ENCODE data around the gene SEMA3F.

SEMA3F gene

DNA sequence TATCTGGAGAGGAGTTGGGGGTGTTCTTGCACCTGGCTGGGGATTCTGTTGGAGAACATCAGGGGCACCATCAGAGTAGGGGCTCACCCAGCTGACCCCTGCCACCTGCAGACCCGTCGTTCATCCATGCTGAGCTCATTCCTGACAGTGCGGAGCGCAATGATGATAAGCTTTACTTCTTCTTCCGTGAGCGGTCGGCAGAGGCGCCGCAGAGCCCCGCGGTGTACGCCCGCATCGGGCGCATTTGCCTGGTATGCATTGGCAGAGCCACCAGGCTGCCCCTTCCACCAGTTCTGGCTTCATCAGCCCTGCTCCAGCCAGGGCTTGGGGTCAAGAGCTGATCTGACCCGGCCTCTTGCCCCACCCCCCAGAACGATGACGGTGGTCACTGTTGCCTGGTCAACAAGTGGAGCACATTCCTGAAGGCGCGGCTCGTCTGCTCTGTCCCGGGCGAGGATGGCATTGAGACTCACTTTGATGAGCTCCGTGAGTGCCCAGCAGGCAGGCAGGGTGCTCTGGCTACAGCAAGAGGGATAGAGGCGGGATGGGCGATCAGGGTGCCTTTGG, 27.5 kb downstream of the SEMA3F start:
- Histone ChIP-seq H3K9me3 (ENCODE audit: control extremely low read depth in 1 of 5, control insufficient read depth in 4 of 5, insufficient read depth in 2 of 5, low read depth in 1 of 5, low read length in 4 of 5) (no peaks in the 10 kb centered on the region), H3K4me1 (ENCODE audit: control extremely low read depth in 1 of 4, control insufficient read depth in 4 of 4, insufficient read depth in 4 of 4, low read length in 3 of 4) (no peaks in the 10 kb centered on the region), H3K27me3 (replicated peaks in 2 of 5; ENCODE audit: control insufficient read depth in 4 of 5, insufficient read depth in 5 of 5, low read length in 4 of 5) (peaks cover 0 to 2% (median 0%) of the 10 kb centered on the region in 5 experiments), H3K27ac (ENCODE audit: insufficient read depth in 1 of 2, low read depth in 1 of 2, low read length in 2 of 2, poor library complexity in 1 of 2, severe bottlenecking in 2 of 2) (no peak overlapping the region), H3K4me3 (ENCODE audit: control insufficient read depth in 1 of 7, extremely low read depth in 1 of 7, insufficient read depth in 4 of 7, low read depth in 2 of 7, low read length in 6 of 7) (no peak overlapping the region), H3K36me3 (ENCODE audit: control insufficient read depth in 4 of 4, insufficient read depth in 4 of 4, low read length in 3 of 4) (no peaks in the 10 kb centered on the region)
- ChIA-PET CTCF (interaction anchor here (0.5 to 14.7 kb wide), 7 partner anchors 9 to 1251 kb away, joined by 3 to 194 read pairs (median 4); partner anchors contain the start of gene GNAT1), POLR2A (no interaction called here)
- DNase-seq: no peak
- 99% methylated on average over 26 of the region's 26 CpGs for WGBS (ENCODE audit: insufficient coverage)

- ChIA-PET POLR2A (no interaction called here), CTCF (interaction anchor here (0.8 to 14.7 kb wide), 7 partner anchors 8 to 61 kb away, joined by 3 to 194 read pairs (median 3); no protein-coding TSS in a partner anchor)
- WGBS (ENCODE audit: insufficient coverage): 90% methylated on average over 6 of the region's 6 CpGs
- no peaks in the 10 kb centered on the region for H3K36me3 ChIP-seq (ENCODE audit: control insufficient read depth in 4 of 4, insufficient read depth in 4 of 4, low read length in 3 of 4)
- no peak overlapping the region for H3K4me3 ChIP-seq (ENCODE audit: control insufficient read depth in 1 of 7, extremely low read depth in 1 of 7, insufficient read depth in 4 of 7, low read depth in 2 of 7, low read length in 6 of 7)
- no peak overlapping the region for H3K27ac ChIP-seq (ENCODE audit: insufficient read depth in 1 of 2, low read depth in 1 of 2, low read length in 2 of 2, poor library complexity in 1 of 2, severe bottlenecking in 2 of 2)
- no peaks in the 10 kb centered on the region for H3K9me3 ChIP-seq (ENCODE audit: control extremely low read depth in 1 of 5, control insufficient read depth in 4 of 5, insufficient read depth in 2 of 5, low read depth in 1 of 5, low read length in 4 of 5)
- no peak for DNase-seq
- H3K4me1 ChIP-seq (ENCODE audit: control extremely low read depth in 1 of 4, control insufficient read depth in 4 of 4, insufficient read depth in 4 of 4, low read length in 3 of 4): no peaks in the 10 kb centered on the region
- H3K27me3 ChIP-seq (replicated peaks in 2 of 5; ENCODE audit: control insufficient read depth in 4 of 5, insufficient read depth in 5 of 5, low read length in 4 of 5): peaks cover 0 to 2% (median 0%) of the 10 kb centered on the region in 5 experiments
These were observed 28.6 kb downstream of the SEMA3F start for GRCh38 chr3:50183755-50184154.

DNA sequence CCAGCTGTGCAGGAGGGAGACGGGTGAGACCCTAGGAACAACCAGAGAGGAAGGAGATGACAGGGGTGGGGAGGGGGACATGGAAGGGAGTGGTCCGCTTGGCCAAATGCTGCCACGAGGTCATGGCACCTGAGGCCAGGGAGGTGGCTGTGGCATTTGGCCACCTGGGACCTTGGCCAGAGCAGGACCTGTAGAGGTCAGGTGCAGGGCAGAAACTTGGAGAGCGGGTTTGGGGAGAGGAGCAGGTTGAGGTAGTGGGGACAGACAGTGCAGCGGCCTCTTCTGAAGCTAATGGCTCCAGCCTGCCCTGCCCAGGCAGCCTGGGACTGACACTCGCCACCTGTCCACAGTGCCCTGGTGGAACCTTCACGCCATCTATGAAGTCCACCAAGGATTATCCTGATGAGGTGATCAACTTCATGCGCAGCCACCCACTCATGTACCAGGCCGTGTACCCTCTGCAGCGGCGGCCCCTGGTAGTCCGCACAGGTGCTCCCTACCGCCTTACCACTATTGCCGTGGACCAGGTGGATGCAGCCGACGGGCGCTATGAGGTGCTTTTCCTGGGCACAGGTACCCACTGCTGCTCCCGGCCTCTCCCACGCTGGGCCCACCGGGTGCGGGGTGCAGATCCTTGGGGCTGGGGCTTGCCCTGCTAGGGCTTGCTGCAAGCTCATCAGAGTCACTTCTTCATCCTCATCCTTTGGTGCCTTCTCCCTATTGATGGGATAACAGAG, 29.3 kb downstream of the SEMA3F start:
- WGBS (ENCODE audit: insufficient coverage): 94% methylated on average over 13 of the region's 21 CpGs
- H3K27ac ChIP-seq (ENCODE audit: insufficient read depth in 1 of 2, low read depth in 1 of 2, low read length in 2 of 2, poor library complexity in 1 of 2, severe bottlenecking in 2 of 2): no peak overlapping the region

DNA sequence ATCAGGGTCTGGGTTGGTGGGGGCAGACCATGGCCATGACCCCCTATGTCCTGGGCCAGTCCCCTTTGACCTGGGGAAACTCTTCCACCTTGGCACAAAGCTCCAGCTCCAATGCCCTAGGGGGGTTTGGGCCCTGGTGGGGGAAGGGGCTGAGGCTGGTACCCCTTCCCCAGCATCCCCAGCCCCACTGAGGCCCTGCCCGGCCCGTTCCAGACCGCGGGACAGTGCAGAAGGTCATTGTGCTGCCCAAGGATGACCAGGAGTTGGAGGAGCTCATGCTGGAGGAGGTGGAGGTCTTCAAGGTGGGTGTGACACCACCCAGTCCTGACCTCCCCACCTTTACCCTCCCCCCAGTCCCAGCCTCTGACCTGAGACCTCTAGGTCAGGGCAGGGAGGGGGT, 30.1 kb downstream of the SEMA3F start:
- POLR2A ChIA-PET: no interaction called here
- Histone ChIP-seq H3K4me3 (ENCODE audit: control insufficient read depth in 1 of 7, extremely low read depth in 1 of 7, insufficient read depth in 4 of 7, low read depth in 2 of 7, low read length in 6 of 7) (no peak overlapping the region), H3K27ac (ENCODE audit: insufficient read depth in 1 of 2, low read depth in 1 of 2, low read length in 2 of 2, poor library complexity in 1 of 2, severe bottlenecking in 2 of 2) (no peak overlapping the region), H3K9me3 (ENCODE audit: control extremely low read depth in 1 of 5, control insufficient read depth in 4 of 5, insufficient read depth in 2 of 5, low read depth in 1 of 5, low read length in 4 of 5) (no peaks in the 10 kb centered on the region), H3K4me1 (ENCODE audit: control extremely low read depth in 1 of 4, control insufficient read depth in 4 of 4, insufficient read depth in 4 of 4, low read length in 3 of 4) (peaks cover 0 to 2% (median 0%) of the 10 kb centered on the region in 4 experiments), H3K36me3 (ENCODE audit: control insufficient read depth in 4 of 4, insufficient read depth in 4 of 4, low read length in 3 of 4) (no peaks in the 10 kb centered on the region), H3K27me3 (replicated peaks in 2 of 5; ENCODE audit: control insufficient read depth in 4 of 5, insufficient read depth in 5 of 5, low read length in 4 of 5) (no peaks in the 10 kb centered on the region)
- CTCF ChIA-PET: interaction anchor here (1.0 to 14.7 kb wide), 4 partner anchors 21 to 62 kb away, joined by 3 to 238 read pairs (median 99); partner anchors contain the start of gene GNAI2
- DNase-seq: no peak
- no CpG with 5 or more reads among the region's 4 CpGs for WGBS (ENCODE audit: insufficient coverage)

More for the DNA sequence above, 29.3 kb downstream of the SEMA3F start:
- H3K27me3 ChIP-seq (replicated peaks in 2 of 5; ENCODE audit: control insufficient read depth in 4 of 5, insufficient read depth in 5 of 5, low read length in 4 of 5): peaks cover 0 to 2% (median 0%) of the 10 kb centered on the region in 5 experiments
- ChIA-PET CTCF (interaction anchor here (0.8 to 14.7 kb wide), 7 partner anchors 8 to 61 kb away, joined by 3 to 194 read pairs (median 3); no protein-coding TSS in a partner anchor), POLR2A (no interaction called here)
- no peak for DNase-seq
- no peaks in the 10 kb centered on the region for H3K36me3 ChIP-seq (ENCODE audit: control insufficient read depth in 4 of 4, insufficient read depth in 4 of 4, low read length in 3 of 4)
- no peaks in the 10 kb centered on the region for H3K9me3 ChIP-seq (ENCODE audit: control extremely low read depth in 1 of 5, control insufficient read depth in 4 of 5, insufficient read depth in 2 of 5, low read depth in 1 of 5, low read length in 4 of 5)
- no peak overlapping the region for H3K4me3 ChIP-seq (ENCODE audit: control insufficient read depth in 1 of 7, extremely low read depth in 1 of 7, insufficient read depth in 4 of 7, low read depth in 2 of 7, low read length in 6 of 7)
- H3K4me1 ChIP-seq (ENCODE audit: control extremely low read depth in 1 of 4, control insufficient read depth in 4 of 4, insufficient read depth in 4 of 4, low read length in 3 of 4): peaks cover 0 to 2% (median 0%) of the 10 kb centered on the region in 4 experiments

- ChIA-PET CTCF (interaction anchor here (0.8 to 14.7 kb wide), 7 partner anchors 8 to 63 kb away, joined by 3 to 238 read pairs (median 4); partner anchors contain the start of gene GNAI2), POLR2A (no interaction called here)
- H3K9me3 ChIP-seq (ENCODE audit: control extremely low read depth in 1 of 5, control insufficient read depth in 4 of 5, insufficient read depth in 2 of 5, low read depth in 1 of 5, low read length in 4 of 5): no peaks in the 10 kb centered on the region
- H3K4me3 ChIP-seq (ENCODE audit: control insufficient read depth in 1 of 7, extremely low read depth in 1 of 7, insufficient read depth in 4 of 7, low read depth in 2 of 7, low read length in 6 of 7): no peak overlapping the region
- no peak for DNase-seq
- no peaks in the 10 kb centered on the region for H3K36me3 ChIP-seq (ENCODE audit: control insufficient read depth in 4 of 4, insufficient read depth in 4 of 4, low read length in 3 of 4)
- no peak overlapping the region for H3K27ac ChIP-seq (ENCODE audit: insufficient read depth in 1 of 2, low read depth in 1 of 2, low read length in 2 of 2, poor library complexity in 1 of 2, severe bottlenecking in 2 of 2)
- peaks cover 0 to 6% (median 1%) of the 10 kb centered on the region in 4 experiments for H3K4me1 ChIP-seq (ENCODE audit: control extremely low read depth in 1 of 4, control insufficient read depth in 4 of 4, insufficient read depth in 4 of 4, low read length in 3 of 4)
- 93% methylated on average over 8 of the region's 10 CpGs for WGBS (ENCODE audit: insufficient coverage)
- H3K27me3 ChIP-seq (replicated peaks in 2 of 5; ENCODE audit: control insufficient read depth in 4 of 5, insufficient read depth in 5 of 5, low read length in 4 of 5): no peaks in the 10 kb centered on the region
These were observed 31.0 kb downstream of the SEMA3F start for GRCh38 chr3:50186096-50186495.

GRCh38 chr3:50187750-50188149, 32.6 kb downstream of the SEMA3F start:
- no peak for DNase-seq
- POLR2A ChIA-PET: no interaction called here
- no peak overlapping the region for H3K4me3 ChIP-seq (ENCODE audit: control insufficient read depth in 1 of 7, extremely low read depth in 1 of 7, insufficient read depth in 4 of 7, low read depth in 2 of 7, low read length in 6 of 7)
- peaks cover 0 to 1% (median 0%) of the 10 kb centered on the region in 5 experiments for H3K27me3 ChIP-seq (replicated peaks in 2 of 5; ENCODE audit: control insufficient read depth in 4 of 5, insufficient read depth in 5 of 5, low read length in 4 of 5)
- 100% methylated on average over 7 of the region's 19 CpGs for WGBS (ENCODE audit: insufficient coverage)
- peaks cover 0 to 10% (median 3%) of the 10 kb centered on the region in 4 experiments for H3K4me1 ChIP-seq (ENCODE audit: control extremely low read depth in 1 of 4, control insufficient read depth in 4 of 4, insufficient read depth in 4 of 4, low read length in 3 of 4)
- H3K36me3 ChIP-seq (ENCODE audit: control insufficient read depth in 4 of 4, insufficient read depth in 4 of 4, low read length in 3 of 4): no peaks in the 10 kb centered on the region
- CTCF ChIA-PET: interaction anchor here (1.6 to 14.7 kb wide), 8 partner anchors 20 to 87 kb away, joined by 4 to 238 read pairs (median 132); partner anchors contain the start of genes GNAI2 and SLC38A3
- H3K27ac ChIP-seq (ENCODE audit: insufficient read depth in 1 of 2, low read depth in 1 of 2, low read length in 2 of 2, poor library complexity in 1 of 2, severe bottlenecking in 2 of 2): no peak overlapping the region
- H3K9me3 ChIP-seq (ENCODE audit: control extremely low read depth in 1 of 5, control insufficient read depth in 4 of 5, insufficient read depth in 2 of 5, low read depth in 1 of 5, low read length in 4 of 5): no peaks in the 10 kb centered on the region

Measured in common myeloid progenitor, CD34-positive (primary cell).